IMR-90 (cell line): Measurements from ENCODE around the gene MCF2L. TPM values are rescaled to one million over a fixed set of nuclear protein-coding genes. Genes with fewer than 3 reads are reported as not detected.

Experiments
- ATAC-seq: fragments of 200-7000 bp; cut with Tn5 transposase; 2 replicates; pipeline ENCODE4 v1.9.1; 2020; ENCODE audit warnings: low read depth, mild to moderate bottlenecking, moderate library complexity
- BruUV-seq: library from RNA; stranded (reverse); fragments of 400-500 nt; replicated peaks from 2 replicates; lab custom pipeline; 2021; lab: Mats Ljungman, UMichigan
- CTCF ChIA-PET: fragments of 300-600 bp; formaldehyde crosslinking; extraction: SDS; loops from one replicate; lab custom pipeline; 2021; ENCODE audit warnings: antibody characterized with exemption; lab: Yijun Ruan, JAX
- POLR2A ChIA-PET: fragments of 300-600 bp; sonication (Branson Sonifier 250); formaldehyde crosslinking; loops from one replicate; lab custom pipeline; 2022; ENCODE audit warnings: antibody characterized with exemption; ENCODE audit not compliant: unreplicated experiment; lab: Charles Lee
- DNase-seq: peaks from one replicate; pipeline ENCODE4 v3.0.0; 2013
- H2AFZ ChIP-seq: replicated peaks from 2 replicates; pipeline ENCODE3; 2013; ENCODE audit warnings: low read length, mild to moderate bottlenecking; ENCODE audit not compliant: poor library complexity
- H2AK5ac ChIP-seq: 2 replicates; pipeline ENCODE4 v1.6.1; 2013; ENCODE audit warnings: low read depth, low read length, inconsistent platforms
- H2AK9ac ChIP-seq: replicated peaks from 2 replicates; pipeline ENCODE3; 2013; ENCODE audit warnings: mild to moderate bottlenecking, low read depth, low read length, moderate library complexity; ENCODE audit not compliant: poor library complexity
- H2BK120ac ChIP-seq: 2 replicates; pipeline ENCODE4 v1.6.1; 2013; ENCODE audit warnings: low read depth, low read length, inconsistent platforms
- H2BK15ac ChIP-seq: 3 replicates; pipeline ENCODE4 v1.6.1; 2013; ENCODE audit warnings: low read depth, low read length, inconsistent platforms
- H2BK20ac ChIP-seq: 2 replicates; pipeline ENCODE4 v1.6.1; 2013; ENCODE audit warnings: low read depth, mild to moderate bottlenecking, inconsistent platforms, low read length, moderate library complexity
- H2BK5ac ChIP-seq: 2 replicates; pipeline ENCODE4 v1.6.1; 2013; ENCODE audit warnings: mild to moderate bottlenecking, low read depth, low read length, inconsistent platforms; ENCODE audit not compliant: poor library complexity, severe bottlenecking
- H3K14ac ChIP-seq: replicated peaks from 2 replicates; pipeline ENCODE4 v1.6.1; 2013; ENCODE audit warnings: low read depth, low read length, inconsistent platforms
- H3K18ac ChIP-seq: 2 replicates; pipeline ENCODE4 v1.6.1; 2013; ENCODE audit warnings: low read depth, low read length, control low read depth
- H3K23ac ChIP-seq: 2 replicates; pipeline ENCODE4 v1.6.1; 2013; ENCODE audit warnings: low read depth, low read length, inconsistent platforms
- H3K27ac ChIP-seq: 2 replicates; pipeline ENCODE4 v1.5.1; 2013; ENCODE audit warnings: mild to moderate bottlenecking, control low read depth, low read length; ENCODE audit not compliant: insufficient read depth
- H3K27me3 ChIP-seq: 2 replicates; pipeline ENCODE4 v1.6.1; 2013; ENCODE audit warnings: low read length; ENCODE audit not compliant: control insufficient read depth, insufficient read depth
- H3K36me3 ChIP-seq: 2 replicates; pipeline ENCODE4 v1.6.1; 2013; ENCODE audit warnings: low read length, mixed read lengths; ENCODE audit not compliant: control insufficient read depth, insufficient read depth
- H3K4ac ChIP-seq: 2 replicates; pipeline ENCODE4 v1.6.1; 2013; ENCODE audit warnings: low read depth, low read length, inconsistent platforms
- H3K4me1 ChIP-seq: 2 replicates; pipeline ENCODE4 v1.6.1; 2013; ENCODE audit warnings: low read length, mixed read lengths; ENCODE audit not compliant: control insufficient read depth, insufficient read depth
- H3K4me2 ChIP-seq: 2 replicates; pipeline ENCODE4 v1.6.1; 2013; ENCODE audit warnings: low read depth, mild to moderate bottlenecking, control low read depth, low read length, moderate library complexity
- H3K4me3 ChIP-seq: 2 replicates; pipeline ENCODE4 v1.5.1; 2013; ENCODE audit warnings: low read depth, mild to moderate bottlenecking, control low read depth, low read length, moderate library complexity; ENCODE audit not compliant: insufficient read depth
- H3K56ac ChIP-seq: 2 replicates; pipeline ENCODE4 v1.6.1; 2013; ENCODE audit warnings: low read length, inconsistent platforms; ENCODE audit not compliant: insufficient read depth; ENCODE audit errors: extremely low read depth
- H3K79me1 ChIP-seq, 2 experiments: 2 replicates each; pipeline ENCODE4 v1.6.1; 2013; ENCODE audit warnings: low read length in 2 of 2, inconsistent platforms in 1 of 2, low read depth in 1 of 2
- H3K9ac ChIP-seq: 2 replicates; pipeline ENCODE4 v1.6.1; 2013; ENCODE audit warnings: low read depth, low read length, control low read depth
- H3K9me1 ChIP-seq: 2 replicates; pipeline ENCODE4 v1.6.1; 2013; ENCODE audit warnings: low read length, inconsistent platforms; ENCODE audit not compliant: insufficient read depth
- H3K9me3 ChIP-seq: 2 replicates; pipeline ENCODE4 v1.6.1; 2013; ENCODE audit warnings: low read length; ENCODE audit not compliant: control insufficient read depth, insufficient read depth
- H4K20me1 ChIP-seq: 2 replicates; pipeline ENCODE4 v1.6.1; 2013; ENCODE audit warnings: low read length, inconsistent platforms; ENCODE audit not compliant: insufficient read depth
- H4K5ac ChIP-seq: 2 replicates; pipeline ENCODE4 v1.6.1; 2013; ENCODE audit warnings: mild to moderate bottlenecking, low read depth, low read length, control low read depth
- H4K8ac ChIP-seq, 2 experiments: 2 replicates each; pipeline ENCODE4 v1.6.1; 2013; ENCODE audit warnings: low read depth in 2 of 2, low read length in 2 of 2, control low read depth in 1 of 2, inconsistent platforms in 1 of 2
- H4K91ac ChIP-seq: 2 replicates; pipeline ENCODE4 v1.6.1; 2013; ENCODE audit warnings: low read depth, low read length, inconsistent platforms; ENCODE audit not compliant: insufficient read depth
- CEBPB ChIP-seq: IDR thresholded peaks from 2 replicates; pipeline ENCODE4 v1.6.1; 2012; ENCODE audit warnings: low read depth, low read length, improper control_type of control experiment
- CHD1 ChIP-seq: IDR thresholded peaks from 2 replicates; pipeline ENCODE4 v1.6.1; 2012; ENCODE audit warnings: low read depth, low read length, improper control_type of control experiment
- FOS ChIP-seq: fragments of 150-350 bp; IDR thresholded peaks from 2 replicates; pipeline ENCODE4 v1.6.1; 2016; ENCODE audit warnings: low read depth, low read length
- MAFK ChIP-seq: IDR thresholded peaks from 2 replicates; pipeline ENCODE4 v1.6.1; 2012; ENCODE audit warnings: low read depth, low read length, improper control_type of control experiment
- NFE2L2 ChIP-seq: fragments of 150-350 bp; IDR thresholded peaks from 2 replicates; pipeline ENCODE4 v1.6.1; 2016; ENCODE audit warnings: low read depth, mild to moderate bottlenecking, low read length
- RAD21 ChIP-seq: IDR thresholded peaks from 2 replicates; pipeline ENCODE4 v1.6.1; 2012; ENCODE audit warnings: low read length, improper control_type of control experiment
- RCOR1 ChIP-seq: IDR thresholded peaks from 2 replicates; pipeline ENCODE4 v1.6.1; 2012; ENCODE audit warnings: mild to moderate bottlenecking, low read length, improper control_type of control experiment; ENCODE audit not compliant: insufficient replicate concordance
- RFX5 ChIP-seq: IDR thresholded peaks from 2 replicates; pipeline ENCODE4 v1.8.0; 2012; ENCODE audit warnings: low read depth, mild to moderate bottlenecking, low read length, moderate library complexity
- WGBS, 2 experiments: methylation state at CpG; one replicate each; pipeline versions ENCODE4 v1.1.5 to v1.1.7; 2013; ENCODE audit warnings: missing lambda C conversion rate in 2 of 2; ENCODE audit not compliant: insufficient read length in 1 of 2; ENCODE audit errors: extremely low coverage in 2 of 2; 5-methylcytosine and 5-hydroxymethylcytosine counted together
- dilution Hi-C: fragments of 300-500 bp; cut with HindIII; formaldehyde crosslinking; loops from one replicate; pipeline ENCODE4 v1.14.3; 2018; ENCODE audit warnings: low sequenced_read_pairs; ENCODE audit not compliant: unreplicated experiment
- in situ Hi-C: fragments of 300-500 bp; cut with MboI; formaldehyde crosslinking; loops from 3 replicates; pipeline ENCODE4 v1.14.3; 2019; ENCODE audit warnings: low sequenced_read_pairs, inconsistent platforms, mixed read lengths
- intact Hi-C: fragments of 100-400 bp; cut with micrococcal nuclease; formaldehyde crosslinking; loops from 2 replicates; pipeline ENCODE4 v1.10.0; 2022
- polyA plus RNA-seq, 3 experiments: library from polyadenylated mRNA; depleted of rRNA; stranded (reverse); fragments of >200 nt; gene quantifications; 2 replicates each; pipeline ENCODE4 v1.2.3, GENCODE V29; 2012; ENCODE audit warnings: low replicate concordance in 1 of 3
- total RNA-seq: library from RNA; depleted of rRNA; stranded (reverse); fragments of >200 nt; gene quantifications from 2 replicates; pipeline ENCODE4 v1.2.3, GENCODE V29; 2012
- TF ChIP-seq, protein P1 (sequence below): fragments of 150-350 bp; IDR thresholded peaks from 2 replicates; pipeline ENCODE4 v1.6.1; 2016; ENCODE audit warnings: low read depth, mild to moderate bottlenecking, low read length, moderate library complexity, borderline replicate concordance
- TF ChIP-seq, protein P2 (sequence below): fragments of 150-350 bp; IDR thresholded peaks from 2 replicates; pipeline ENCODE4 v1.6.1; 2017; ENCODE audit warnings: mild to moderate bottlenecking, antibody characterized with exemption, low read length, low read depth

The MCF2L gene
- total and polyA plus RNA-seq, 2 of the 4 experiments (the other 2 are of a cell fraction): 0.18 TPM; not detected in 1

DNA sequence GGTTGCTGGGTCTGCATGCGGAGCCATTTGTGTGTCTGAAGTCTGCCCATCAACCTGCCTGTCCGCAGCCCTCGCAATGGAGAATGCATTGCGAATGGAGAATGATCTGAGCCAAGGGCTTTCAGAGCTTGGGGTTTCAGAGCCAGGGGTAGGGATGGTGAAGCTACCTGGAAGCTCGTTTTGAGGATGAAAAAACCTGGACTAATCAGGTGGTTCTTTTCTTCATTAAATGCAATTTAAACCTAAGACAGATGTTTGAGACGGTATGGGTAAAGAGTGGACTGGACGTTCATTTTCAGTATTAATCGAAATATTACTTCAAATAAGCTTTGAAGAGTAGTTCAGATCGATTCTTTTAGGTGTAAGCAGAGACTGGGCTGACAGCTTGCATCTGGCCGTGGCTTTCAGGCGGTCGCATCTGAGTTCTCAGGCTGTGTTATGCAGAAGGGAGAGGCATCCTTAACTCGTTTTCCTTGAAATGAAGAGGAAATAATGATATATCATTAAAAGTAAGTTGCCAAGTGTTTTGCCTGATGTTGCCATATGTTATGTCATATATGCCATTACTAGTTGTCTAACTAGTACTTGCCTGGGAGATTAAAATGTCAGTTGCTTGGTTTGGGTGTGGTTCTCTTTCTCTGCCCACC is 801 bp downstream of the MCF2L start:
- ATAC-seq: no peak; the same call in 1 of the 2 replicates
- Histone ChIP-seq H3K14ac (no peak overlapping the region), H2BK5ac (no peak overlapping the region), H2BK120ac (no peak overlapping the region), H3K18ac (no peak overlapping the region), H3K27me3 (peaks cover 64% of the 10 kb centered on the region), H3K23ac (no peak overlapping the region), H2AK5ac (no peak overlapping the region), H3K9ac (no peak overlapping the region), H4K91ac (no peak overlapping the region), H3K4me3 (no peak overlapping the region), H3K4me1 (no peaks in the 10 kb centered on the region), H3K27ac (no peak overlapping the region), H2AK9ac (no peak overlapping the region), H3K4me2 (no peak overlapping the region; the same call in 1 of the 2 replicates), H4K20me1 (no peaks in the 10 kb centered on the region), H3K36me3 (no peaks in the 10 kb centered on the region), H2AFZ (peak overlapping the region; percentile 58), H3K56ac (no peak overlapping the region), H3K79me1 (no peaks in the 10 kb centered on the region), H2BK20ac (no peak overlapping the region), H3K9me3 (peaks cover 7% of the 10 kb centered on the region), H4K5ac (no peak overlapping the region), H4K8ac (no peak overlapping the region), H3K9me1 (no peaks in the 10 kb centered on the region), H2BK15ac (no peak overlapping the region), H3K4ac (no peak overlapping the region)
- BruUV-seq: no TSS peak
- intact Hi-C loops: no loop called here
- 30% methylated on average over 2 of the region's 13 CpGs; no CpG with 5 or more reads in 1 of the 2 experiments for WGBS, 2 experiments
- ChIA-PET CTCF (no interaction called here), POLR2A (no interaction called here)
- dilution Hi-C loops: no loop called here
- DNase-seq: no peak
- TF ChIP-seq NFE2L2 (no peak), FOS (no peak), MAFK (no peak), RCOR1 (no peak), CEBPB (no peak), CHD1 (no peak), RAD21 (no peak), RFX5 (no peak)
- TF ChIP-seq, protein P1, sequence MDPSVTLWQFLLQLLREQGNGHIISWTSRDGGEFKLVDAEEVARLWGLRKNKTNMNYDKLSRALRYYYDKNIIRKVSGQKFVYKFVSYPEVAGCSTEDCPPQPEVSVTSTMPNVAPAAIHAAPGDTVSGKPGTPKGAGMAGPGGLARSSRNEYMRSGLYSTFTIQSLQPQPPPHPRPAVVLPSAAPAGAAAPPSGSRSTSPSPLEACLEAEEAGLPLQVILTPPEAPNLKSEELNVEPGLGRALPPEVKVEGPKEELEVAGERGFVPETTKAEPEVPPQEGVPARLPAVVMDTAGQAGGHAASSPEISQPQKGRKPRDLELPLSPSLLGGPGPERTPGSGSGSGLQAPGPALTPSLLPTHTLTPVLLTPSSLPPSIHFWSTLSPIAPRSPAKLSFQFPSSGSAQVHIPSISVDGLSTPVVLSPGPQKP: no peak
- TF ChIP-seq, protein P2, sequence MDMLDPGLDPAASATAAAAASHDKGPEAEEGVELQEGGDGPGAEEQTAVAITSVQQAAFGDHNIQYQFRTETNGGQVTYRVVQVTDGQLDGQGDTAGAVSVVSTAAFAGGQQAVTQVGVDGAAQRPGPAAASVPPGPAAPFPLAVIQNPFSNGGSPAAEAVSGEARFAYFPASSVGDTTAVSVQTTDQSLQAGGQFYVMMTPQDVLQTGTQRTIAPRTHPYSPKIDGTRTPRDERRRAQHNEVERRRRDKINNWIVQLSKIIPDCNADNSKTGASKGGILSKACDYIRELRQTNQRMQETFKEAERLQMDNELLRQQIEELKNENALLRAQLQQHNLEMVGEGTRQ: no peak
- in situ Hi-C loops: no loop called here
